Measurements from ENCODE around the gene RIPOR2.

RIPOR2 gene

DNA sequence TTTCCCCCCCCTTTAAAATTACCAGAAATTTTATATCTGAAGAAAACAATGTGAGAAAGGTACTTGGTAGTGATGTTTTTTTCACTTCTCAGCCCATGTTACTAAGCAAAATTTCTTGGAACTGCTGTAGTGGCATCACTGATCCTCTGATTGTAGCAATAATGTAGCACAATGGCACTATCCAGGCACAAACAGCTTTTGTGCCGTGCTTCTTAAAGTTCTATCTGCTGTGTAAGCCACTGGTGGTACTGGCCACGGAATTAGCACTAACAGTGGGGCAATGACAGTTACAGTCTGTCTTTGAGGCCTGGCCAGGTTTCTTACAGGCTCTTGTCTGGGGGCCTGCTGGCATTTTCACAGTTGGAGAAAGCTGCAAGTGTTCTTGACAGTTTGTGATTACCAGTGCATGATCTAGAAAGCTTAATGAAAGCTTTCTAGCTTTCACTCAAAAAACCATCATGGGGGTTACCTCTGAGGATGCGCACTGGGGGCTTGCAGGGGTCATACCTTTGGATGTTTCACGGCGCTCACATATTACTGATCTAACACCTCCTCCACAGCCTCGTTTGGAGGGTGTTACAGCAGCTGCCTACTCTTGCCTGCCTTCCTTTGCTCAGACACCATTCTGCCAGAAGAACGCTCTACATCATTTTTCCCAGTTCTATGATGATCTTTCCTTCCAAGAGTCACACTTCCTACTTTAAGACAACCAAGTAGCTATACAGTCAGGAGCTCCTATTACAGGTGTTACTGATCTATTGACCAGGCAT lies 78.7 kb downstream of the RIPOR2 start:
- H3K4me3 ChIP-seq (ENCODE audit: low read depth, low read length), result no peak overlapping the region
- TF ChIP-seq CTCF (IDR thresholded peaks at IDR 0.05; ENCODE audit: borderline replicate concordance, insufficient read depth, low read depth, low read length), result no peak

- no peak for TF ChIP-seq CTCF (IDR thresholded peaks at IDR 0.05; ENCODE audit: borderline replicate concordance, insufficient read depth, low read depth, low read length)
- no peak overlapping the region for H3K4me3 ChIP-seq (ENCODE audit: low read depth, low read length)
Observed at GRCh38 chr6:24856246-24856599, 79.5 kb downstream of the RIPOR2 start.

DNA sequence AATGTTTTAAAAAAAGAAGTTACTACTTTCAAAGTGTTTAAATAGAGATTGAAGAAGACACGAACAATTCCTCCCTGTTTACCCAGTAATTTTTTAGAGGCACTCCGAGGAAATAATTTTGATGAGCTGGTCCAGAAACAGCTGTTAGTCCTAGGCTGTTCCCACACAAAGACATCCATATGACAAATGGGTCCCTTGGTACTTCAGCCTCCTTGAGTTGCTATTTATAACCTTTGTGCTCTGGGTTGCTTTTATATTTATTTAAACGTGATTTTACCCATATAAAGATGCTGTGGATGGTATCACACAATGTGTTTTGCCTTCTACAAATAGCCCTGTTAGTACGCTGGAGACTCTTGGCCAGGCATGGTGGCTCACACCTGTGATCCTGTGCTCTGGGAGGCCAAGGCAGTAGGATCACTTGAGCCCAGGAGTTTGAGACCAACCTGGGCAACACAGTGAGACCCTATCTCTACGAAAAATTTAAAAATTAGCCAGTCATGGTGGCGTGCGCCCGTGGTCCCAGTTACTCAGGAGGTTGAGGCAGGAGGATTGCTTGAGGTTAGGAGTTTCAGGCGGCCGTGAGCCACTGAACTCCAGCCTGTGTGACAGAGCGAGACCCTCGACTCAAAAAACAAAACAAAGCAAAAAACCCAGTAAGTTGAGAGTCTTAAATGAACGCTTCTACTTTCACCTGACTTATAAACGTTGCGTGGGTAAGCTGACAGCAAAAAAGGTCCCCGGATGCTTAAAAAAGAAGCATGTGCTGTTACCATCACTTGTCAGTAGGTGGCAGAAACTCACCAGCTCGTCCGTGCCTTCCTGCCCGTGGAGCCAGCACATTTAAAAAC lies 80.1 kb downstream of the RIPOR2 start:
- TF ChIP-seq CTCF (IDR thresholded peaks at IDR 0.05; ENCODE audit: borderline replicate concordance, insufficient read depth, low read depth, low read length), result peak; percentile 70; the same call in 1 of the 2 replicates
- no peak overlapping the region for H3K4me3 ChIP-seq (ENCODE audit: low read depth, low read length)

DNA sequence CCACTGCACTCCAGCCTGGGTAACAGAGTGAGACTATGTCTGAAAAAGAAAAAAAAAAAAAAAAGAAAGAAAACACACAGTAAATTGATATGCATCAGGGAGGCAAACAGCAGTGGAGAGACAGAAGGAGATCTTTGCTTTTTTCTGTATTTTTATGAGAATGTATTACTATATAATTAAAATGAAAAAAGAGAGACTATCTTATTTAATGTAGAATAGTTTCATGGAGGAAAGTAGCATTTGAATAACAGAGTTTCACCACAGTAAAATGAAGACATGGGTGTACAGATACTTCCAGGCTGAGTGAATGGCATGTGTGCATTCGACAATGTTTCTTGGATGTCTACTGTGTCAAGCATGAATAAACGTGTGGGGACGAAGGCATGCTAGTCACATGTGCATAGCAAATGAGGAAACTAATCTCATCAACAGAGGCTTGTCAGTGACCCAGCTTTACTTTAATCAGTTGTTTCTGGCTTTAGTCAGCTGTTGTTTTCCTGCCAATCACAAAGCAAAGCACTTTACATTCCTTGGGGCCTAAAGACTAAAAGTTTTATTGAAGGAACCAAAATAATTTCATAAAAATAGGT lies 81.6 kb downstream of the RIPOR2 start:
- H3K4me3 ChIP-seq (ENCODE audit: low read depth, low read length), result no peak overlapping the region
- TF ChIP-seq CTCF (IDR thresholded peaks at IDR 0.05; ENCODE audit: borderline replicate concordance, insufficient read depth, low read depth, low read length), result no peak

- H3K4me3 ChIP-seq (ENCODE audit: low read depth, low read length), result no peak overlapping the region
- TF ChIP-seq CTCF (IDR thresholded peaks at IDR 0.05; ENCODE audit: borderline replicate concordance, insufficient read depth, low read depth, low read length), result no peak
Observed at GRCh38 chr6:24851086-24851485, 84.7 kb downstream of the RIPOR2 start.

GRCh38 chr6:24849713-24850112 lies 86.0 kb downstream of the RIPOR2 start:
- no peak overlapping the region for H3K4me3 ChIP-seq (ENCODE audit: low read depth, low read length)

More at GRCh38 chr6:24849713-24850112, 86.0 kb downstream of the RIPOR2 start:
- TF ChIP-seq CTCF (IDR thresholded peaks at IDR 0.05; ENCODE audit: borderline replicate concordance, insufficient read depth, low read depth, low read length), result no peak

All from GM12875 (cell line).